ENCODE data around the gene MANSC1.

DNA sequence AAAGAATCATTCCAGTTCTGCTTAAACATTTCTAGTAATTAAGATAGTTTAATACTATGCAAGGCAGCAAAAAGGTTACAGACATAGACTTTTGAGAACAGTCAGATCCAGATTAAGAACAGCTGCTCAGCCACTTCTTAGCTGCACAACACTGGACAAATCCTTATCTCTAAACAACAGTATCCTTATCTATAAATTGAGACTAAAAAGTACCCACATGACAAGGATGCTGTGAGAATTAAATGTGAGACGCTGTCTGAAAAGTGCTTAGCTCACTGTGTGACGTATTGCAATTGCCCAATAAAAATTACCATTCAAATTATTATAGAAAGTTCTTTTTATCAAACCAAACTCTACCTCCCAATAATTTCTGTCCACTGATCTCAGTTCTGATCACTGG, 42.4 kb upstream of the MANSC1 start:
- no peak for TF ChIP-seq HNRNPL (IDR thresholded peaks at IDR 0.05; ENCODE audit: low read depth, low read length)
- TF ChIP-seq, protein P1, sequence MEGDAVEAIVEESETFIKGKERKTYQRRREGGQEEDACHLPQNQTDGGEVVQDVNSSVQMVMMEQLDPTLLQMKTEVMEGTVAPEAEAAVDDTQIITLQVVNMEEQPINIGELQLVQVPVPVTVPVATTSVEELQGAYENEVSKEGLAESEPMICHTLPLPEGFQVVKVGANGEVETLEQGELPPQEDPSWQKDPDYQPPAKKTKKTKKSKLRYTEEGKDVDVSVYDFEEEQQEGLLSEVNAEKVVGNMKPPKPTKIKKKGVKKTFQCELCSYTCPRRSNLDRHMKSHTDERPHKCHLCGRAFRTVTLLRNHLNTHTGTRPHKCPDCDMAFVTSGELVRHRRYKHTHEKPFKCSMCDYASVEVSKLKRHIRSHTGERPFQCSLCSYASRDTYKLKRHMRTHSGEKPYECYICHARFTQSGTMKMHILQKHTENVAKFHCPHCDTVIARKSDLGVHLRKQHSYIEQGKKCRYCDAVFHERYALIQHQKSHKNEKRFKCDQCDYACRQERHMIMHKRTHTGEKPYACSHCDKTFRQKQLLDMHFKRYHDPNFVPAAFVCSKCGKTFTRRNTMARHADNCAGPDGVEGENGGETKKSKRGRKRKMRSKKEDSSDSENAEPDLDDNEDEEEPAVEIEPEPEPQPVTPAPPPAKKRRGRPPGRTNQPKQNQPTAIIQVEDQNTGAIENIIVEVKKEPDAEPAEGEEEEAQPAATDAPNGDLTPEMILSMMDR (IDR thresholded peaks at IDR 0.05 in 2 of 3, conservative IDR thresholded peaks at IDR 0.05 in 1 of 3; ENCODE audit: insufficient read depth in 2 of 3, low read depth in 1 of 3, low read length in 3 of 3) = no peak

Measured in K562 (cell line).